Measurements from ENCODE around the gene NQO1.
A peak's percentile ranks its signal among the peaks of the same experiment; 100 is the strongest.

Gene NQO1

DNA sequence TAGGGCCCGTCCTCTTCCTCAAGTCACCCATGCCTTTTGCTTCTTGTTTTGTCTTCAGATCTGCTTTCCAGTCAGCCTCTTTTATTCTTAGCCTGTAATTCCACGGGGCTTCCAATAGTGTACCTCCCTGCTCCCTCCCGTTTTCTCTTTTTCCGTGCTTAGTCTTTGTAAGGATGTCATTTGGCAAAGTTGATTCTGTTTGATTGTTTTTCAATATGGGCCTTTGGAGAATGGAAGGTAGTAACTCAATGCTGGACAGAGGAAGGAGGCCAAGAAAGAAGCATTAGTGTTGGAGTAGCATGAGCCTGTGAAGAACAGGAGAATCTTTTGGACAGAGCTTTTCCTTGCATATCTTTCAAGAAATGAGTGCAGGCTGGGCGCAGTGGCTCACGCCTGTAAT is 42.3 kb upstream of the NQO1 start:
- no peak for DNase-seq (ENCODE audit: low spot score)
- H3K4me1 ChIP-seq (ENCODE audit: insufficient read depth, poor library complexity, severe bottlenecking): no peaks in the 10 kb centered on the region
- TF ChIP-seq, protein P1, sequence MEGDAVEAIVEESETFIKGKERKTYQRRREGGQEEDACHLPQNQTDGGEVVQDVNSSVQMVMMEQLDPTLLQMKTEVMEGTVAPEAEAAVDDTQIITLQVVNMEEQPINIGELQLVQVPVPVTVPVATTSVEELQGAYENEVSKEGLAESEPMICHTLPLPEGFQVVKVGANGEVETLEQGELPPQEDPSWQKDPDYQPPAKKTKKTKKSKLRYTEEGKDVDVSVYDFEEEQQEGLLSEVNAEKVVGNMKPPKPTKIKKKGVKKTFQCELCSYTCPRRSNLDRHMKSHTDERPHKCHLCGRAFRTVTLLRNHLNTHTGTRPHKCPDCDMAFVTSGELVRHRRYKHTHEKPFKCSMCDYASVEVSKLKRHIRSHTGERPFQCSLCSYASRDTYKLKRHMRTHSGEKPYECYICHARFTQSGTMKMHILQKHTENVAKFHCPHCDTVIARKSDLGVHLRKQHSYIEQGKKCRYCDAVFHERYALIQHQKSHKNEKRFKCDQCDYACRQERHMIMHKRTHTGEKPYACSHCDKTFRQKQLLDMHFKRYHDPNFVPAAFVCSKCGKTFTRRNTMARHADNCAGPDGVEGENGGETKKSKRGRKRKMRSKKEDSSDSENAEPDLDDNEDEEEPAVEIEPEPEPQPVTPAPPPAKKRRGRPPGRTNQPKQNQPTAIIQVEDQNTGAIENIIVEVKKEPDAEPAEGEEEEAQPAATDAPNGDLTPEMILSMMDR (IDR thresholded peaks at IDR 0.05; ENCODE audit: poor library complexity, severe bottlenecking): no peak
- no peak overlapping the region for H3K27ac ChIP-seq (ENCODE audit: poor library complexity, severe bottlenecking)
- H3K27me3 ChIP-seq (ENCODE audit: insufficient read depth, poor library complexity, severe bottlenecking): no peaks in the 10 kb centered on the region
- no peaks in the 10 kb centered on the region for H3K36me3 ChIP-seq (ENCODE audit: low read depth)
- H3K9me3 ChIP-seq (ENCODE audit: severe bottlenecking): no peaks in the 10 kb centered on the region
- no peak overlapping the region for H3K4me3 ChIP-seq (ENCODE audit: severe bottlenecking)
- no peak for ATAC-seq (ENCODE audit: low read depth)

DNA sequence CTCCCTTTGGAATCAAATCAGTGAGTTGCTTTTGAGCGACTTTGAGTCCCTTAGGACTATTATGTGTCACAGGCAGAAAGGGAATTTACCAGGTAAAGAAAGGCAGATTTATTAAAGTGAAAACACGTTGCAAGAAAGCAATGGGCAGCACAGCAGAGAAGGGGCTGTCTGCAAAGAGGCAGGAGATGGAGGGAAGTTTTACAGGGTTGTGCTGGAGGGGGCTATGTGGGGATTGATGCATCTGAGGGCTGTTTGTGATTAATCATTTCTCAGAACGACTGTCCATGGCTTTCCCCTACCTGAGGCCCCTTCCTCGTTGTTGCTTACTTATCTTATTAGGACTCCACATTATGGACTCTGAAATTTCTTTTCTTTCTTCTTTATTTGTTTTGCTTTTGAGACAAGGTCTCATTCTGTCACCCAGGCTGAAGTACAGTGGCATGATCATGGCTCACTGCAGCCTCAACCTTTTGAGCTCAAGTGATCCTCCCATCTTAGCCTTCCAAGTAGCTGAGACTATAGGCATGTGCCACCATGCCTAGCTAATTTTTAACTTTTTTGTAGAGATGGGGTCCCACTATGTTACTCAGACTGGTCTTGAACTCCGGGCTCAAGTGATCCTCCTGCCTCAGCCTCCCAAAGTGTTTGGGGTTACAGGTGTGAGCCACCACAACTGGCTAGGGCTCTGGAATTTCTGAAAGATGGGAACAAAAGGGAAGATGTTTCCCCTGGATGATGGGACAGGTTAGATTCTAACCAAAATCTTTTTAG is 41.3 kb upstream of the NQO1 start:
- Histone ChIP-seq H3K4me1 (ENCODE audit: insufficient read depth, poor library complexity, severe bottlenecking) (no peaks in the 10 kb centered on the region), H3K27me3 (ENCODE audit: insufficient read depth, poor library complexity, severe bottlenecking) (no peaks in the 10 kb centered on the region), H3K9me3 (ENCODE audit: severe bottlenecking) (no peaks in the 10 kb centered on the region), H3K36me3 (ENCODE audit: low read depth) (no peaks in the 10 kb centered on the region), H3K27ac (ENCODE audit: poor library complexity, severe bottlenecking) (no peak overlapping the region), H3K4me3 (ENCODE audit: severe bottlenecking) (no peak overlapping the region)
- TF ChIP-seq, protein P1 (IDR thresholded peaks at IDR 0.05; ENCODE audit: poor library complexity, severe bottlenecking): no peak
- ATAC-seq (ENCODE audit: low read depth): no peak
- DNase-seq (ENCODE audit: low spot score): no peak

DNA sequence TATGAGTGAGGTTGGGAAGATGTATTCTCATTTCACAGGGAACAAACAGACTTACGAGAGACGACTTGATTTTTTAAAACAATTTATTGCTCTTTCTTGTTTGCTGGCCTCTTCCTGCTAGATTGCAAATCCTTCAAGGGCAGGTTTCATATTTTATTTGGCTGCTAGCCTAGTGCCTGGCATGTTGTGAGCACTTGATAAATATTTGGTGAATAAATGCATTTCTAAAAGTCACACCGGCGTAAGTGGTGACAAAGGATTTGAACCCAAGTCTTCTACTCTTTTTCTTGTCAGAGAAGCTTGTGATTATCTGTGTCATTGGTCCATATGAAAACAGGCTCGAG is 37.2 kb upstream of the NQO1 start:
- no peak for DNase-seq (ENCODE audit: low spot score)
- H3K27me3 ChIP-seq (ENCODE audit: insufficient read depth, poor library complexity, severe bottlenecking): no peaks in the 10 kb centered on the region
- no peaks in the 10 kb centered on the region for H3K9me3 ChIP-seq (ENCODE audit: severe bottlenecking)
- H3K36me3 ChIP-seq (ENCODE audit: low read depth): no peaks in the 10 kb centered on the region
- TF ChIP-seq, protein P1 (IDR thresholded peaks at IDR 0.05; ENCODE audit: poor library complexity, severe bottlenecking): no peak
- peak overlapping the region; percentile 76 for H3K27ac ChIP-seq (ENCODE audit: poor library complexity, severe bottlenecking)
- H3K4me1 ChIP-seq (ENCODE audit: insufficient read depth, poor library complexity, severe bottlenecking): peaks cover 5% of the 10 kb centered on the region
- no peak for ATAC-seq (ENCODE audit: low read depth)
- H3K4me3 ChIP-seq (ENCODE audit: severe bottlenecking): no peak overlapping the region

DNA sequence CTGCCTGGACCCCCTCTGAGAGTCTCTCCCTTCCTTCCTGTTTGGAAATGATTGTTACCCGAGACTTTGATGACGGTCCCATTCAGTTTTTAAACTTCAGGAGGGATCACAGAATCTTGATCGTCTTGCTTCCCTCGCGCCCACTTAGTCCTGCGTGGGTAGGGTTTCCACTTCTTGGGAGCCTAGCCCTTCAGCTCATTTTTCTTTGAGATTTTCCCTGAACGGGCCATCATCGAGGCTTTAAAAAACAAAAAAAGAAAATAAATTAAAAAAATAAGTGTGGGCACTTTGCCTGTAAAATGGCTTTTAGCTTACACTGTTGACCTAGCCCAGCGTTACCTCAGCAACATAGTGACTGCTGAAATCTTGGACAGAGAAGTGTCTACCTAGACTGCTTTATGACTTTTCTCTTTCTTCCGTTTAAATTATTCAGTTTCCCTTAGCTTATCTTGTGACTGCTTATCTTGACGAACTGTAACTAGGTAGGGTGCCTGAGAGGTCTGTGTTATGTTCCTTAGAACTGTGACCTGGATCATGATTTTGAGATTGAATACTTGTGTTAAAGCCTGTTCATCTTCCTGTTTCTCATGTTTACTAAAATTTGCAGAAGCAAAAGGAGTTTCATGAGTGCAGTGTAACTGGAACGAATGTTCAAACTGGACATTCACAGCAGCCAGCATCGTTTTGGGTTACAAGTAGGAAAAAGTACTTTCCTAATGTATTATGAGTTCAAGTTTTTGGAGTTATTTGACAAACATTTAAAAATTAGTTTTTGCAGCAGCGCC is 36.6 kb upstream of the NQO1 start:
- Histone ChIP-seq H3K4me1 (ENCODE audit: insufficient read depth, poor library complexity, severe bottlenecking) (peaks cover 5% of the 10 kb centered on the region), H3K27me3 (ENCODE audit: insufficient read depth, poor library complexity, severe bottlenecking) (no peaks in the 10 kb centered on the region), H3K27ac (ENCODE audit: poor library complexity, severe bottlenecking) (peak overlapping the region; percentile 76), H3K4me3 (ENCODE audit: severe bottlenecking) (peak overlapping the region; percentile 69), H3K36me3 (ENCODE audit: low read depth) (no peaks in the 10 kb centered on the region), H3K9me3 (ENCODE audit: severe bottlenecking) (no peaks in the 10 kb centered on the region)
- ATAC-seq (ENCODE audit: low read depth) (peak; percentile 49), DNase-seq (ENCODE audit: low spot score) (no peak)
- TF ChIP-seq, protein P1 (IDR thresholded peaks at IDR 0.05; ENCODE audit: poor library complexity, severe bottlenecking): no peak
